ENCODE results near the gene GATA6.

- TF ChIP-seq ELK1 (IDR thresholded peaks at IDR 0.05; ENCODE audit: low read depth, low read length) (no peak), EGR1 (IDR thresholded peaks at IDR 0.05; ENCODE audit: borderline replicate concordance in 1 of 2, low read depth in 2 of 2, low read length in 2 of 2) (no peak), POLR2A (IDR thresholded peaks at IDR 0.05; ENCODE audit: low read depth, low read length) (no peak)
- TF ChIP-seq, protein P1, sequence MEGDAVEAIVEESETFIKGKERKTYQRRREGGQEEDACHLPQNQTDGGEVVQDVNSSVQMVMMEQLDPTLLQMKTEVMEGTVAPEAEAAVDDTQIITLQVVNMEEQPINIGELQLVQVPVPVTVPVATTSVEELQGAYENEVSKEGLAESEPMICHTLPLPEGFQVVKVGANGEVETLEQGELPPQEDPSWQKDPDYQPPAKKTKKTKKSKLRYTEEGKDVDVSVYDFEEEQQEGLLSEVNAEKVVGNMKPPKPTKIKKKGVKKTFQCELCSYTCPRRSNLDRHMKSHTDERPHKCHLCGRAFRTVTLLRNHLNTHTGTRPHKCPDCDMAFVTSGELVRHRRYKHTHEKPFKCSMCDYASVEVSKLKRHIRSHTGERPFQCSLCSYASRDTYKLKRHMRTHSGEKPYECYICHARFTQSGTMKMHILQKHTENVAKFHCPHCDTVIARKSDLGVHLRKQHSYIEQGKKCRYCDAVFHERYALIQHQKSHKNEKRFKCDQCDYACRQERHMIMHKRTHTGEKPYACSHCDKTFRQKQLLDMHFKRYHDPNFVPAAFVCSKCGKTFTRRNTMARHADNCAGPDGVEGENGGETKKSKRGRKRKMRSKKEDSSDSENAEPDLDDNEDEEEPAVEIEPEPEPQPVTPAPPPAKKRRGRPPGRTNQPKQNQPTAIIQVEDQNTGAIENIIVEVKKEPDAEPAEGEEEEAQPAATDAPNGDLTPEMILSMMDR (IDR thresholded peaks at IDR 0.05 in 2 of 3, conservative IDR thresholded peaks at IDR 0.05 in 1 of 3; ENCODE audit: control insufficient read depth in 2 of 3, extremely low read depth in 1 of 3, insufficient read depth in 1 of 3, low read depth in 3 of 3, low read length in 3 of 3) = no peak
Measured at GRCh38 chr18:22152093-22152492, 17.3 kb upstream of the GATA6 start.

Data from GM12878 (cell line).